LNCAP (cell line): ENCODE data around the gene PCNX1.

Experiments used
- CTCF ChIP-seq: fragments of 450-650 bp; IDR thresholded peaks from 2 replicates; pipeline ENCODE4 v1.5.1; 2017; ENCODE audit warnings: mild to moderate bottlenecking

Gene PCNX1

GRCh38 chr14:70904373-70904772 is 2.9 kb upstream of the PCNX1 start:
- TF ChIP-seq CTCF = no peak

DNA sequence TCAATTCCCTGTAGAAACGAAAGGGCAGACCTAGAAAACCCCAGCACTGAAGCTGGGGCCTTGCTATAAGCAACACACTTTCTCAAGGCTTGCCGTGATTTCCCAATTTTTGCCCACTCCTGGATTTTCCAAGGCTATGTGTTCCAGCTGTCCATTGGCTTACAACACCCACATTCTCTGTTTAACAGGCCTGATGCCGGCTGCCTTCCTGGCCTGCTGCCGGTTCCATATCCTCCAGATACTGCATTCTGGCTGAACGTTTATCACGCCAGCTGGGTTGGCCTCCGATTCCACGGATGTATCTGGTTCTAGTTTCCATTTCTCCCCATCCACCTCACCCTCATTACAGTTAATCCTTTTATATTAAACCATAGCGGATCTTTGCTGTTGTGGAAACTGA is 2.0 kb upstream of the PCNX1 start:
- TF ChIP-seq CTCF = no peak

DNA sequence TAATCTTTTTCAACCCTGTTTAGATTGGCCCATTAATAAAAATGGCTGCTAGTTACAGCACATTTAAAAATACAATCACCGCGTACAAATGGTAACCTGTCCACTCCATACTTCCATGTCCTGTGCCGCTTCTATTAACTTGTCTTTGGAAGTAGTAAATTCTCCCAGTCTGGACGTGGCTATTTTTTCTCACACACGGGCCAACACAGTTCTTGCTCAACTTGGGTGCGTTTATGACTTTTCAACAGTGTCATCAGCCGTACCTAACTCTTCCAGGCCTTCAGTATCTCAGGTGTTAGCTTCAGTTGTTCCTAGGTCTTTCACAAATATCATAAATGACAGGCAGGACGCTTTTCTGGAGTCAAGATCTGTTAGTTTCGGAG is 475 bp upstream of the PCNX1 start:
- no peak for TF ChIP-seq CTCF

DNA sequence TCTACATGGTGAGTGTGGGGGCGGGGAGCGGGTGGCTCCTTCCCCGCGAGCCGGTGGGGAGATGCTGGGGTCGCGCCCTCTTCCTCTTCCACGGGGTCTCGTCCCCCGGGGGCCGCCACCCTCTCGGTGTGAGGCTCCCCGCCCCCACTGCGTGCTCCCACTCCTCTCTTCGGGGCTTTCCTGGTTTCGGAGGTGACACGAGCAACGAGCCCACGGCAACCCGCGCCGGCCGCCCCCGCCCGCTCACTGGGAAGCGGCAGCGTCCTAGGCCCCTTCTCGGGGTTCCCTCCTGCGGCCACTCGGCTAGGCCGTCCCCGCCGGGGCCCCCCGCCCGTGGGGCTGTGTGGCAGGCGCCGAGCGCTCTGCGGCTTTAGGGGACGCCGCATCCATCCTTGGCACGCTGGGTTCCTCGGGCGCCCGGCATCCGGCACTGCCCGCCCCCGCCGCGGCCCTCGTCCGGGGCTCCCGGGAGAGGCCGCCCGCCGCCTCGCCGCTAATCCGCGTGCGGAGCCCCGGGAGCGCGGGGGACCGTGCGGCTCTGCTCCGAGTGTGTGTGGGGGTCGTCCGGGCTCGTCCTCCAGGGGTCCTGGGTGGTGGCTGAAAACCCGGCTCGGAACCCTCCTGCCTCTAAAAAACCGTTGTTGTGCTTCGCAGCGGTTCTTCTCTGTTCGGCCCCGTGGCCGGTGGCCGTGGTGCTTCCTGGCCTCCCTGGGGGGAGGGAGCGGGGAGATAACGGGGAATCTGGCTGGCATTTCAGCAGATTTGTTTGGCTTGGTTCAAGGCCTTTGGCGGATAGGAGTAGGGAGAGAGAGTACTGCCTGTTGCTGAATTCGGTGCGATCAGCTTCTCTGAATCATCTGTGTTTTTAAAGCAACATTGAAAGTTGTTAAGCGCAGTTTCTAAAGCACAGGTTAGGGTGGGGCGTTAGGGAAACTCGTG is 1.0 kb downstream of the PCNX1 start:
- peak; percentile 18; the same call in 1 of the 2 replicates for TF ChIP-seq CTCF

GRCh38 chr14:70908935-70909641 is 1.8 kb downstream of the PCNX1 start:
- no peak for TF ChIP-seq CTCF

DNA sequence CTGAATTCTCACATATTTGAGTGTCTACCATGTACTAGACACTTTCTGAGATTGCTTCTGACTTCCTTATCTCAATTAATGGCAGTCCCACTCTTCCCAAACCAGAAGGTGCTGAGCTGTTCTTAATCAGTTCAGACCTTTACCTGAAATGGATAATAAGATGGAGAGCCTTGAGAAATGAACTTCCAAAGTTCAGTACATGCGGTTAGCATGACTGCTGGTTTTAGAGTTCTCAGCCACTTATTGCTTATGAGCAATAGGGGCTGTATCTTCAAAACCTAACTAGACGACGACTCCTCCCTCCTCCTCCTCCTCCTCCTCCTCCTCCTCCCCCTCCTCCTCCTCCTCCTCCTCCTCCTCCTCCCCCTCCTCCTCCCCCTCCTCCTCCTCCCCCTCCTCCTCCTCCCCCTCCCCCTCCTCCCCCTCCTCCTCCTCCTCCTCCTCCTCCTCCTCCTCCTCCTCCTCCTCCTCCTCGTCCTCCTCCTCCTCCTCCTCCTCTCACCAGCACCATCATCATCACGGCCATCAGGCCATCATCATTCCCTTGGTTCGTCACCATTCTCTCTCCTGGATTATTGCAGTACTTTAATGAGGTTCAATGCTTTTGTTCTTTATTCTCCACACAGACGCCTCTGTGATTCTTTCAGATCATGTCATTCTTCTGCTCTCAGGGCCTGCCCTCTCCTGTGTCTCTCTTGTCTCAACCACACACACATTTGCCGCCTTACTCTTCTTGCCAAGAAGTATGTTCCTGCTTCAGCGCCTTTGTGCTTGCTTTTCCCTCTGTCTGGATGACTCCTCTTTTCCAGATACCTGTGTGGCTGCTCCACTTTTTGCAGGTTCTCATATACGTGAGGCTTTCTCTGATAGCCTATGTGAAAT is 2.7 kb downstream of the PCNX1 start:
- TF ChIP-seq CTCF = no peak

DNA sequence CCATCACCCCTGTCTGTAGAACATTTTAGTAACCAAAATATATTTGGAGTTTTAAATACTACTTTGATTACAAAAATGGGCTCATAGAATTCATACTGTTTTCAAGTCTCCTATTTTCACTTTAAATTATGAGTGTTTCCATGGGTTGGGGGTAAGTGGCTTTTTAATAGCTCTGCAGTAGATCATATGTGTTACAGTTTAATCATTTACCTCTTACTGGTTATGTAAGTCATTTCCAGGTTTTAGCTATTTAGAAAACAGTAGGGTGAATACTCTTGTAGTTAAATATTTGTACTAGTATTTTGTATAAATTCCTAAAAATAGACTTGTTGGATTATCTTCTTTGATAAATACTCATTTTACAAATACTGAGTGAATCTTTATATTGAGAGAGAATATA is 8.2 kb downstream of the PCNX1 start:
- TF ChIP-seq CTCF = no peak
